IMR-90 (cell line): ENCODE data around the gene KCNJ6. TPM values are rescaled to one million over a fixed set of nuclear protein-coding genes. Genes with fewer than 3 reads are reported as not detected.

Experiments used
- ATAC-seq: fragments of 200-7000 bp; cut with Tn5 transposase; 2 replicates; pipeline ENCODE4 v1.9.1; 2020; ENCODE audit warnings: low read depth, mild to moderate bottlenecking, moderate library complexity
- BruUV-seq: library from RNA; stranded (reverse); fragments of 400-500 nt; replicated peaks from 2 replicates; lab custom pipeline; 2021; lab: Mats Ljungman, UMichigan
- CTCF ChIA-PET: fragments of 300-600 bp; formaldehyde crosslinking; extraction: SDS; loops from one replicate; lab custom pipeline; 2021; ENCODE audit warnings: antibody characterized with exemption; lab: Yijun Ruan, JAX
- POLR2A ChIA-PET: fragments of 300-600 bp; sonication (Branson Sonifier 250); formaldehyde crosslinking; loops from one replicate; lab custom pipeline; 2022; ENCODE audit warnings: antibody characterized with exemption; ENCODE audit not compliant: unreplicated experiment; lab: Charles Lee
- DNase-seq: peaks from one replicate; pipeline ENCODE4 v3.0.0; 2013
- H2AFZ ChIP-seq: replicated peaks from 2 replicates; pipeline ENCODE3; 2013; ENCODE audit warnings: low read length, mild to moderate bottlenecking; ENCODE audit not compliant: poor library complexity
- H2AK5ac ChIP-seq: 2 replicates; pipeline ENCODE4 v1.6.1; 2013; ENCODE audit warnings: low read depth, low read length, inconsistent platforms
- H2AK9ac ChIP-seq: replicated peaks from 2 replicates; pipeline ENCODE3; 2013; ENCODE audit warnings: mild to moderate bottlenecking, low read depth, low read length, moderate library complexity; ENCODE audit not compliant: poor library complexity
- H2BK120ac ChIP-seq: 2 replicates; pipeline ENCODE4 v1.6.1; 2013; ENCODE audit warnings: low read depth, low read length, inconsistent platforms
- H2BK15ac ChIP-seq: 3 replicates; pipeline ENCODE4 v1.6.1; 2013; ENCODE audit warnings: low read depth, low read length, inconsistent platforms
- H2BK20ac ChIP-seq: 2 replicates; pipeline ENCODE4 v1.6.1; 2013; ENCODE audit warnings: low read depth, mild to moderate bottlenecking, inconsistent platforms, low read length, moderate library complexity
- H2BK5ac ChIP-seq: 2 replicates; pipeline ENCODE4 v1.6.1; 2013; ENCODE audit warnings: mild to moderate bottlenecking, low read depth, low read length, inconsistent platforms; ENCODE audit not compliant: poor library complexity, severe bottlenecking
- H3K14ac ChIP-seq: replicated peaks from 2 replicates; pipeline ENCODE4 v1.6.1; 2013; ENCODE audit warnings: low read depth, low read length, inconsistent platforms
- H3K18ac ChIP-seq: 2 replicates; pipeline ENCODE4 v1.6.1; 2013; ENCODE audit warnings: low read depth, low read length, control low read depth
- H3K23ac ChIP-seq: 2 replicates; pipeline ENCODE4 v1.6.1; 2013; ENCODE audit warnings: low read depth, low read length, inconsistent platforms
- H3K27ac ChIP-seq: 2 replicates; pipeline ENCODE4 v1.5.1; 2013; ENCODE audit warnings: mild to moderate bottlenecking, control low read depth, low read length; ENCODE audit not compliant: insufficient read depth
- H3K27me3 ChIP-seq: 2 replicates; pipeline ENCODE4 v1.6.1; 2013; ENCODE audit warnings: low read length; ENCODE audit not compliant: control insufficient read depth, insufficient read depth
- H3K36me3 ChIP-seq: 2 replicates; pipeline ENCODE4 v1.6.1; 2013; ENCODE audit warnings: low read length, mixed read lengths; ENCODE audit not compliant: control insufficient read depth, insufficient read depth
- H3K4ac ChIP-seq: 2 replicates; pipeline ENCODE4 v1.6.1; 2013; ENCODE audit warnings: low read depth, low read length, inconsistent platforms
- H3K4me1 ChIP-seq: 2 replicates; pipeline ENCODE4 v1.6.1; 2013; ENCODE audit warnings: low read length, mixed read lengths; ENCODE audit not compliant: control insufficient read depth, insufficient read depth
- H3K4me2 ChIP-seq: 2 replicates; pipeline ENCODE4 v1.6.1; 2013; ENCODE audit warnings: low read depth, mild to moderate bottlenecking, control low read depth, low read length, moderate library complexity
- H3K4me3 ChIP-seq: 2 replicates; pipeline ENCODE4 v1.5.1; 2013; ENCODE audit warnings: low read depth, mild to moderate bottlenecking, control low read depth, low read length, moderate library complexity; ENCODE audit not compliant: insufficient read depth
- H3K56ac ChIP-seq: 2 replicates; pipeline ENCODE4 v1.6.1; 2013; ENCODE audit warnings: low read length, inconsistent platforms; ENCODE audit not compliant: insufficient read depth; ENCODE audit errors: extremely low read depth
- H3K79me1 ChIP-seq, 2 experiments: 2 replicates each; pipeline ENCODE4 v1.6.1; 2013; ENCODE audit warnings: low read length in 2 of 2, inconsistent platforms in 1 of 2, low read depth in 1 of 2
- H3K9ac ChIP-seq: 2 replicates; pipeline ENCODE4 v1.6.1; 2013; ENCODE audit warnings: low read depth, low read length, control low read depth
- H3K9me1 ChIP-seq: 2 replicates; pipeline ENCODE4 v1.6.1; 2013; ENCODE audit warnings: low read length, inconsistent platforms; ENCODE audit not compliant: insufficient read depth
- H3K9me3 ChIP-seq: 2 replicates; pipeline ENCODE4 v1.6.1; 2013; ENCODE audit warnings: low read length; ENCODE audit not compliant: control insufficient read depth, insufficient read depth
- H4K20me1 ChIP-seq: 2 replicates; pipeline ENCODE4 v1.6.1; 2013; ENCODE audit warnings: low read length, inconsistent platforms; ENCODE audit not compliant: insufficient read depth
- H4K5ac ChIP-seq: 2 replicates; pipeline ENCODE4 v1.6.1; 2013; ENCODE audit warnings: mild to moderate bottlenecking, low read depth, low read length, control low read depth
- H4K8ac ChIP-seq, 2 experiments: 2 replicates each; pipeline ENCODE4 v1.6.1; 2013; ENCODE audit warnings: low read depth in 2 of 2, low read length in 2 of 2, control low read depth in 1 of 2, inconsistent platforms in 1 of 2
- H4K91ac ChIP-seq: 2 replicates; pipeline ENCODE4 v1.6.1; 2013; ENCODE audit warnings: low read depth, low read length, inconsistent platforms; ENCODE audit not compliant: insufficient read depth
- BHLHE40 ChIP-seq: fragments of 150-350 bp; IDR thresholded peaks from 2 replicates; pipeline ENCODE4 v1.6.1; 2016; ENCODE audit warnings: mild to moderate bottlenecking, low read depth, low read length
- CEBPB ChIP-seq: IDR thresholded peaks from 2 replicates; pipeline ENCODE4 v1.6.1; 2012; ENCODE audit warnings: low read depth, low read length, improper control_type of control experiment
- CHD1 ChIP-seq: IDR thresholded peaks from 2 replicates; pipeline ENCODE4 v1.6.1; 2012; ENCODE audit warnings: low read depth, low read length, improper control_type of control experiment
- CTCF ChIP-seq: conservative IDR thresholded peaks from 2 replicates; pipeline ENCODE4 v1.5.1; 2012; ENCODE audit warnings: mild to moderate bottlenecking, low read depth, low read length, improper control_type of control experiment
- FOS ChIP-seq: fragments of 150-350 bp; IDR thresholded peaks from 2 replicates; pipeline ENCODE4 v1.6.1; 2016; ENCODE audit warnings: low read depth, low read length
- MAFK ChIP-seq: IDR thresholded peaks from 2 replicates; pipeline ENCODE4 v1.6.1; 2012; ENCODE audit warnings: low read depth, low read length, improper control_type of control experiment
- MAZ ChIP-seq: IDR thresholded peaks from 2 replicates; pipeline ENCODE4 v1.6.1; 2012; ENCODE audit warnings: low read depth, mild to moderate bottlenecking, low read length, improper control_type of control experiment, moderate library complexity, borderline replicate concordance
- MXI1 ChIP-seq: IDR thresholded peaks from 2 replicates; pipeline ENCODE4 v1.6.1; 2012; ENCODE audit warnings: low read depth, mild to moderate bottlenecking, low read length, moderate library complexity, borderline replicate concordance
- NFE2L2 ChIP-seq: fragments of 150-350 bp; IDR thresholded peaks from 2 replicates; pipeline ENCODE4 v1.6.1; 2016; ENCODE audit warnings: low read depth, mild to moderate bottlenecking, low read length
- POLR2A ChIP-seq: IDR thresholded peaks from 2 replicates; pipeline ENCODE4 v1.6.1; 2012; ENCODE audit warnings: mild to moderate bottlenecking, low read depth, low read length
- RAD21 ChIP-seq: IDR thresholded peaks from 2 replicates; pipeline ENCODE4 v1.6.1; 2012; ENCODE audit warnings: low read length, improper control_type of control experiment
- RFX5 ChIP-seq: IDR thresholded peaks from 2 replicates; pipeline ENCODE4 v1.8.0; 2012; ENCODE audit warnings: low read depth, mild to moderate bottlenecking, low read length, moderate library complexity
- SMC3 ChIP-seq: fragments of 150-350 bp; IDR thresholded peaks from 2 replicates; pipeline ENCODE4 v1.6.1; 2016; ENCODE audit warnings: low read depth, mild to moderate bottlenecking, antibody characterized with exemption, low read length, moderate library complexity
- WGBS, 2 experiments: methylation state at CpG; one replicate each; pipeline versions ENCODE4 v1.1.5 to v1.1.7; 2013; ENCODE audit warnings: missing lambda C conversion rate in 2 of 2; ENCODE audit not compliant: insufficient read length in 1 of 2; ENCODE audit errors: extremely low coverage in 2 of 2; 5-methylcytosine and 5-hydroxymethylcytosine counted together
- dilution Hi-C: fragments of 300-500 bp; cut with HindIII; formaldehyde crosslinking; loops from one replicate; pipeline ENCODE4 v1.14.3; 2018; ENCODE audit warnings: low sequenced_read_pairs; ENCODE audit not compliant: unreplicated experiment
- in situ Hi-C: fragments of 300-500 bp; cut with MboI; formaldehyde crosslinking; loops from 3 replicates; pipeline ENCODE4 v1.14.3; 2019; ENCODE audit warnings: low sequenced_read_pairs, inconsistent platforms, mixed read lengths
- intact Hi-C: fragments of 100-400 bp; cut with micrococcal nuclease; formaldehyde crosslinking; loops from 2 replicates; pipeline ENCODE4 v1.10.0; 2022
- polyA plus RNA-seq, 3 experiments: library from polyadenylated mRNA; depleted of rRNA; stranded (reverse); fragments of >200 nt; gene quantifications; 2 replicates each; pipeline ENCODE4 v1.2.3, GENCODE V29; 2012; ENCODE audit warnings: low replicate concordance in 1 of 3
- total RNA-seq: library from RNA; depleted of rRNA; stranded (reverse); fragments of >200 nt; gene quantifications from 2 replicates; pipeline ENCODE4 v1.2.3, GENCODE V29; 2012
- TF ChIP-seq, protein P1 (sequence below): fragments of 150-350 bp; IDR thresholded peaks from 2 replicates; pipeline ENCODE4 v1.6.1; 2017; ENCODE audit warnings: mild to moderate bottlenecking, antibody characterized with exemption, low read length, low read depth

Gene KCNJ6
- total and polyA plus RNA-seq, 2 of the 4 experiments (the other 2 are of a cell fraction) = under 0.01 to 0.02 TPM

GRCh38 chr21:37623689-37624088, 292.6 kb downstream of the KCNJ6 start:
- Histone ChIP-seq H4K20me1 (no peaks in the 10 kb centered on the region), H3K9ac (no peak overlapping the region), H3K36me3 (no peaks in the 10 kb centered on the region), H2AK9ac (no peak overlapping the region), H3K79me1 (no peaks in the 10 kb centered on the region), H2BK20ac (no peak overlapping the region), H3K27me3 (peaks cover 15% of the 10 kb centered on the region), H3K4me3 (no peak overlapping the region), H4K91ac (no peak overlapping the region), H2BK15ac (no peak overlapping the region), H3K4me1 (no peaks in the 10 kb centered on the region), H3K4me2 (no peak overlapping the region), H3K4ac (no peak overlapping the region), H3K27ac (no peak overlapping the region), H3K23ac (no peak overlapping the region), H3K9me1 (no peaks in the 10 kb centered on the region), H2AFZ (no peak overlapping the region), H3K14ac (no peak overlapping the region), H4K5ac (no peak overlapping the region), H2AK5ac (no peak overlapping the region), H3K18ac (no peak overlapping the region), H3K9me3 (no peaks in the 10 kb centered on the region), H3K56ac (no peak overlapping the region), H2BK120ac (no peak overlapping the region), H4K8ac (no peak overlapping the region), H2BK5ac (no peak overlapping the region)
- no CpG with 5 or more reads among the region's 3 CpGs for WGBS, 2 experiments
- DNase-seq (no peak), ATAC-seq (no peak)
- in situ Hi-C loops = no loop called here
- CTCF ChIA-PET = no interaction called here
- POLR2A ChIA-PET = no interaction called here
- intact Hi-C loops = no loop called here
- no TSS peak for BruUV-seq
- TF ChIP-seq SMC3 = no peak
- no peak for TF ChIP-seq MXI1
- TF ChIP-seq, protein P1, sequence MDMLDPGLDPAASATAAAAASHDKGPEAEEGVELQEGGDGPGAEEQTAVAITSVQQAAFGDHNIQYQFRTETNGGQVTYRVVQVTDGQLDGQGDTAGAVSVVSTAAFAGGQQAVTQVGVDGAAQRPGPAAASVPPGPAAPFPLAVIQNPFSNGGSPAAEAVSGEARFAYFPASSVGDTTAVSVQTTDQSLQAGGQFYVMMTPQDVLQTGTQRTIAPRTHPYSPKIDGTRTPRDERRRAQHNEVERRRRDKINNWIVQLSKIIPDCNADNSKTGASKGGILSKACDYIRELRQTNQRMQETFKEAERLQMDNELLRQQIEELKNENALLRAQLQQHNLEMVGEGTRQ = no peak
- TF ChIP-seq RAD21 = no peak
- TF ChIP-seq CHD1 = no peak
- TF ChIP-seq POLR2A = no peak
- TF ChIP-seq FOS = no peak
- no peak for TF ChIP-seq NFE2L2
- TF ChIP-seq MAZ = no peak
- no peak for TF ChIP-seq MAFK
- no peak for TF ChIP-seq BHLHE40
- TF ChIP-seq CEBPB = no peak
- no peak for TF ChIP-seq CTCF
- TF ChIP-seq RFX5 = no peak
- dilution Hi-C loops = no loop called here
